Measurements from ENCODE around the gene ATP13A4.
A peak's percentile ranks its signal among the peaks of the same experiment; 100 is the strongest.

ATP13A4 gene

DNA sequence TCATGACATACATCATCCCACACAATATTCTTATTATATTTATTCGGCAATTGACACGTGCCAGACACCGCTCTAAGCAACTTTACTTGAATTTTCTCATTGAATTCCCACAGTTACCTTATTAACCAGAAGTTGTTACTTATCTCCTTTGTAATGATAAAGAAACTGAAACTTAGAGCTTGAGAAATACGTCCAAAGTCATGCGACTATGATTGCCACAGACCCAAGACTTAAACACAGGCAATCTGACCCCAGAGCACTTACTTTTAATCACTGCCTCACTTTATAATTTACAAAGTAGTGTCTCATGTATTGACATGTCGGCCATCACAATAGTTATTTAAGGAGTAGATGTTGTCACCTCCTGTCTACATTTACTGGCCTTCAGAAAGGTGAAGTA lies 64.7 kb downstream of the ATP13A4 start:
- DNase-seq = no peak

DNA sequence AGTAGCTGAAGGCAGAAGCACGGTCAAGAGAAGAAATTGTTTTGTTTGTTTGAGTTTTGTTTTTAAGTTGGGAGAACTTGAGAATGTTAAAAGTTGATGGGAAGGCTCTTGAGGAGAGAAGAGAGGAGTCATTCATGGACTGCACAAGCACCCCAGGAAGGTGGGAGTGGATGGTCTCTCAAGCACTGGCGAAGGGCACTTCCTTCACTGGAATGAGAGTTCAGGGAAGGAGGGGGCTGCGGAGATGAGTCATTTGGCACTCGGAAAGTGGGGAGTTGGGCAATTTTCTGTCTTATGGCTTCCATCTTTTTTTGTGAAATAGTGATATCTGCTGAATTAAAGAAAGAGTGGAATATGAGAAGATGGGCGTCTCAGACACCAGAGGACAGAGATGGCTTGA lies 66.0 kb downstream of the ATP13A4 start:
- no peak for DNase-seq

DNA sequence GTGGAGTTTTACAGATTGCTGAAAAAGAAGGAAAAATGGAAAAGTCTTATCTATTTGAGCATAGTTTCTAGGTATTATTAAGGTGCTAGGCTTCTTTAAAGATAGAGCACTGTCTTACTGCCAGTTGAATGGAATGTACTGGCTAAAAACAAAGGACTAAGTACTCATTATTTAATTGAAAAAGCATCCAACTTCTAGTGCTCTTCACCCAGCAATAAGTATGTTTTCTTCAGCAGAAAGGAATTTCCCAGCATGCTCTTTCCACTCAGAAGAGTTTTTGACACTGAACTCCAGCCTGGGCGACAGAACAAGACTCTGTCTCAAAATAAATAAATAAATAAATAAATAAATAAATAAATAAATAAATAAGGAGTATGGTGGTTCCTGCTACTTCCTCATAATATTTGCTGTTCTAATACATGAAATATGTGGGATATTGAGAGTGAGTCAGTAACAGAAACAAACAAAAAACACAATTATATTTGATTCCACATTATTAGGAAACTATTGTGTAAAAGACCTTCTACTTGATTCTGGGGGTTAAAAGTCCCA lies 70.6 kb downstream of the ATP13A4 start:
- DNase-seq = no peak

DNA sequence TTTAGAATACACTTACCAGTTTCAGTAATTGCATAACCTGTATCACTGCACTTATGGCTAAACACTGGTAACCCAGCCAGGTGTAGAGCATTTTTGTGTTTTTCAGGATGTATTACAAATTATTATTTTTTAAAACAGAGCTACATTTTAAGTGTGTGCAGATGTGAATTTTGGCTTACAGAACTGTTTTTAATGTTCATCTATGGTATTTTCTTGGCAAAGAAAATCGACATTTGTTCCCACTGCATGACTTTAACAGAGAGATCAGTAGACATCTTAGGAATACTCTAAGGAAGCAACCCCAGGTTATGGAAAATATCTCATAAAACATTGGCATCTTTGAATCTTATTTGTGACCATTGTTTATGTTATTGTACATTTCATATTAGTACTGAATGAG lies 73.3 kb downstream of the ATP13A4 start:
- no peak for DNase-seq

DNA sequence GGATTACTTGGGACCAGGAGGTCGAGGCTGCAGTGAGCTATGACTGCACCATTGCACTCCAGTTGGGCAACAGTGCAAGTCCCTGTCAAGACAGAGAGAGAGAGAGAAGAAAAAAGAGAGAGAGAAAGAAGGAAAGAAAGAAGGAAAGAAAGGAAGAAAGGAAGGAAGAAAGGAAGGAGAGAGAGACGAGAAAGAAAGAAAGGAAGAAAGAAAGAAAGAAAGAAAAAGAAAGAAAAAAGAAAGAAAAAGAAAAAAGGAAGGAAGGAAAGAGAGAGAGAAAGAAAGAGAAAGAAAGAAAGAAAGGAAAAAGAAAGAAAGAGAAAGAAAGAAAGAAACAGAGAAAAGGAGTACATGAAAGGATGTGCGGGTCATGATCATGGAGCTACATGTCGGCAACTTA lies 80.2 kb downstream of the ATP13A4 start:
- DNase-seq = no peak

DNA sequence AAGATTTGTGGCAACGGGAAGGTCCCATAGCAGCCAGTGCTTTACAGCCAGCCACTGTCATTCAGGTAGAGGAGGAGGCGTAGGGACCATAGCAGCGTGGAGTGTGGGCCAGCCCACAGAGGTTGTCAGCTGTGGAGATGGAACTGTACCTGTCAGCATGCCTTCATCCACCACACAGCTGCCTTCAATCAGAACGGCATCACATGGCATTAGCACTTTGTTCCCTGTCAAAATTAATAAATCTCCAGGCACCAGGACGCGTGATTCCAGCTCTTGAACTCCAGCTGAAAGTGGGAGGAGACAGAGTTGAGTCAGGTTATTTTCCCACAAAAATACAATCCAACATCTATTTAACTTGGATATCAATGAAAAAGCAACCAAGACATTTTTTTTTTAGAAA lies 84.0 kb downstream of the ATP13A4 start:
- DNase-seq = no peak

DNA sequence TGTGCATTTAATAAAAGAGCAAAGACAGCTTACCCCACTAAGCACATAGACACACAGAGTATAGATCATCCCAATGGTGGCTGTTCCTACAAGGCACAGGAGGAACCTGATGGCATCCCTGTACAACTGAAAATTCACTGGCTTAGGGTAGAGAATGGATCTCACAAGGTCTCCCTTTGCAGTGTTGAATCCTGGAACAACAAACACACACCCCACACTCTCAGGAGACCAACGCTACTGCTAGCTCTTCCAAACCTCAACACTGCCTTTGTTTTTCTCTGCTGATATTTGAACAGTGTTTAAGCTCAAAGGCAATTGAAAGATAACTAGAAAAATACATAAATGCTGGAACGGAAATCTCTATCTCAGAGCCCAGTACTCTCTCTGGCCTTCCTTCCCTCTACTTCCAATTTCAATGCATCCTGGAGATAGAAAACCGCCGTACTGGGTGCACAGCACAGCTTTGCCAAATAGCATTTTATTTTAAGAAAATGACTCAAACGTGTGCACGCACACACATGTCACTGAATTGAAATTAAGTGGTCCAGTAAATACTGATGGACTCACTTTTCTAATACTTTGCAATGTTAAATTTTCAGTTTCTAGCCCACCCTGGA lies 88.6 kb downstream of the ATP13A4 start:
- DNase-seq = no peak

DNA sequence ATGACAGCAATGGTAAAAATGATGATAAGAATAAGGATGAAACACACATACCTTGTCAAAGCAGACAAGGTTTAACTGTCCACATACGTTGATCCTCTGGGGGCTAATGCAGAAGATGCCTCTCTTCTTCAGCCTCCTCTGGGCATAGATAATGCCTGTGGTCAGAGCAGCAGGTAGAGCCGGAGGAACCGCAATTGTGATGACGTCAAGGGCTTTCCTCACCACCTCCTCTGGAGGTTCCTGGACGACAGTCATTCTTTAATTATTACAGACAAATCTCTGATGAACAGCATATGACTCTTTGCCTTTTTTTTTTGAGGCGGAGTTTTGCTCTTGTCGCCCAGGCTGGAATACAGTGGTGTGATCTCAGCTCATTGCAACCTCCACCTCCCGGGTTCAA lies 89.8 kb downstream of the ATP13A4 start:
- no peak for DNase-seq

DNA sequence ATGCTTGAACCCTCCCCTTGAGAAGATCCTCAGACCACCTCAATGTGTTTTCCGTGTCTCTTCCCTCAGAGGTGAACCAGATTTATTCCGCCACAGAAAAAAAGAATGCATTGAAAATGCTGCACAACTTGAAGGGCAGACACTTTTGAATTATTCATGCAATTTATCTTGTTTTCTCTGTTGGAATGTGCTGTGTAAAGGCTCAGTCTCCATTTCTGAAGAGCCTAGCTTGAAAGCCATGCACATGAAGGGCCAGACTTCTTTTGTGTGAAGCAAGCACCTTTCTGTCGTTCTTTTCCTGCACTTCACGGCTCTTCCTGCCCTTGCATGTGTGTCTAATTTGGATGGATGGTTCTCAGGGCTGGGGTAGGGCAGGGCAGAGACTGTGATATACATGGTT lies 97.2 kb downstream of the ATP13A4 start:
- no peak for DNase-seq

DNA sequence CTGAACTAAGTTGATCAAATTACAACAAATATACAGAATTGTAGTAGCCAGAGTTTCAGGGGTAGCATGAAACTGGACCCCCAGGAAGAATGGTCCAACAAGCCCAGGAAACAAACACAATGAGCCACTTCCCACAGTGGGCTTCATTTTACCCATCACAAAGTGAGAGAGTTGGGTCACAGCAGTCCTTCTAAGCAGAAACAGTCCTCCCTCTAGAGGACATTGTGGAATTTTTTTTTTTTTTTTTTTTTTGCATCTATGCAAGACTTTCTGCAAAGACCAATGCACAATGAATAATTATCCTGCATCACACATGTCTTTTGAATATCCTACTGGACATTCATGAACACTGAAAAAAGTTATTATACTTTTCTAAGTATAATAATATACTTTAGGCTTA lies 102.4 kb downstream of the ATP13A4 start:
- no peak for DNase-seq

DNA sequence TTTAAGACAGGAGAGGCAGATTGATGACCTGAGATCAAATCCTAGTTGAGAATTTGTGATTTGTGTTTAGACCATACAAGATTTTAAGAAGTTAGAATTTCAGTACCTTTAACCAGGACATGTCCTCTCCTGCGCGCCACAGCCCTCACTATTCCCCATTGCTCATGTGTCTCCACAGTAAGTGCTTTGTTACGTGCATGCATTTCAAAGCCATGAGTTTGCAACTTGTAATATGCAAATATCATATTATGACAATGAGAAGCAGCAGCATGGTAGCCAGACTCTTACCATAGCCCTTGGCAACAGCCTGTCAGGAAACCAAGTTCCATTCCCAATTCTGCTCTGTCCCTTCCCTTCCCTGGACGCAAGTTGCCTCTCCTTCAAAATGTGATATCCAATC lies 102.8 kb downstream of the ATP13A4 start:
- DNase-seq = no peak

DNA sequence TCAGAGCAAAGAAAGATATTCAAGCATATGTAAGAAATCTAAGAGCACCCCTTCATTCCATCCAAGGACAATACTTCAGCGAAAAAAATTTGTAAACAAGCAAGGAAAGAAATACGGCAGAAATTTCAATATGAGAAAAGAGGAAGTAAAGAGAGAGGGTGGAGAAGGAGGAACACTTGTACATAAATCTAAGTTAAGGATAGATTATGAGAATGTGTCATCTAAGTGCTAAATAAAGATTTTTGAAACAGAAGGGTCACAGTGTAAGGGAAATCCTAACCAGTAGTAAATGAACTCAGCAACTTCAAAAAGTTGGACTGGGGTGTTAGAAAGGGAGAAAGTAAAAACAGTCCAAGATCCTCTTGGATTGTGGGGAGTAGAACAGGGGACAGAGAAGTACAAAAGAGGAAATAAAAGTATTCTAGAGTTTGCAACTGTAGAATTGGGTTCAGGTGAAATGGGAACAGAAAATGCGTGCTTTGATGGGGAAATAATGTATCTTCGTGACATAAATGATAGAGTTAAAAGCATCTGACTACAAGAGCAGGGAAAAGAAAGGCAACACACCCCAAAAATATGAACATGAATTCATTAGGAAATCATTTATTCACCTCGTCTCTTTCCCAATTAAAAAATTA lies 107.6 kb downstream of the ATP13A4 start:
- no peak for DNase-seq

DNA sequence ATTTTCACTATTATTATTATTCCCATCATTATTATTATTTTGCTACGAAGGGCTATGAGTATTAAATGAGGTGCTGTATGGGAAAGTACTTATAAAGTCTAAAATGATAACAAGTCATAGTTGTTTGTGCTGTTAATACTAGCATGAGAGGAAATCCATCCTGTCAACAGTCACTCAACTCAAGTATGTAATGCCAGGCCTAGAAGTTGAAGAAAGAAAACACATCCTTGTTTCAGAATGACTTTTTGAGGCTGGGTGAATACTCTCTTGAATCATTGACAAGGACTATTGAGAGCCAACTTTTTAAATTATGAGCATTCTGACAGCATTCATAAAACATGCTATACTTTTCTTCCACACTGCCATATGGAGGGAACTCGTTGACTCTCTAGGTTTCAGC lies 115.3 kb downstream of the ATP13A4 start:
- DNase-seq = no peak

DNA sequence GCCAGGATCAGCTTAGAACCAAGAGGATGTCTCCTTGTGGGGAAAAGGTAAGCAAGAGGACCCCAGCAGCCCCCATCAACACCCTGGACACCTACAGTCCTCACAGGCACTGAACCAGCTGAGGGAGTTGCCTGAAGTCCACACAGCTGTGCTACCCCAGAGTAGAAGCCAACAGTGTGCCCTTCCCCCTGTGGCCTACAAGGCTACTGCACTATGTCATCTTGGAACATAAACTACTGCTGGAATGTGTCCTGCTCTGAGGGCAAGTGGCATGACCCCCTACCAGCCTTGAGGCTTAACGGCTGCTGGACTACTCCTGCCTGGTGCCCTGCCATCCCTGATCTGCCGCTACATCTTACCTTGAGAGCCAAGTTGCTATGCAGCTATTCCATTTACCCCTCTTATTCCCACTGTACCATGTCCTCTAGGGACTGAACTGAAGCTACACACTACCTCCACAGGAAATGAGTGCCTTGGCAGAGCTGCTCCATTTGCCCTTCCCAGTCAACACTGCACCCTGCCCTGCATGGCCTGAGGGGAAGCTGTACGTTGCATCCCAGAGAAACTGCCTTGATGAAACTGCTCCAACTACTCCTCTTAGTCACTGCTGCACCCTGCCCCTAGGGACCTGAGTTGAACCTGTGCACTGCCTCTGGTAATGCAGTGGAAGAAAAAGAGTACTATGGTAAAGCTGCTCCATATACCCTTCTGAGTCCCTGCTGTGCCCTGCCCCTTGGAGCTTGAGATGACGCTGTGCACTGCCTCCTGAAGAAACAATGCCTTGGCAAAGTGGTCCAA lies 135.9 kb downstream of the ATP13A4 start:
- no peak for DNase-seq

DNA sequence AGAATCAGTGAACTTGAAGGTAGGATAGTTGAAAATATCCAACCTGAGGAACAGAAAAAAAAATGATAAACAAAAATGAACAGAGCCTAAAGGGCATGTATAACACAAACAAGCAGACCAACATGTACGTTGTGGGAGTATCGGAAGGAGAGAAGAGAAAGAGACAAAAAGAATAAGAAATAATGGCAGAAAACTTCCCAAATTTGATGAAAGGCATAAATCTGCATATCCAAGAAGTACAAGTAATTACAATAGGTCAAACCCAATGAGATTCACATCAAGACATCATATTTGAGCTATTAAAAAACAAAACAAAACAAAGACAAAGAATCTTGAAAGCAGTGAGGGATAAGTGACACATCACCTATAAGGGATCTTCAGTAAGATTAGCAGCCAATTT lies 138.1 kb downstream of the ATP13A4 start:
- DNase-seq = no peak

DNA sequence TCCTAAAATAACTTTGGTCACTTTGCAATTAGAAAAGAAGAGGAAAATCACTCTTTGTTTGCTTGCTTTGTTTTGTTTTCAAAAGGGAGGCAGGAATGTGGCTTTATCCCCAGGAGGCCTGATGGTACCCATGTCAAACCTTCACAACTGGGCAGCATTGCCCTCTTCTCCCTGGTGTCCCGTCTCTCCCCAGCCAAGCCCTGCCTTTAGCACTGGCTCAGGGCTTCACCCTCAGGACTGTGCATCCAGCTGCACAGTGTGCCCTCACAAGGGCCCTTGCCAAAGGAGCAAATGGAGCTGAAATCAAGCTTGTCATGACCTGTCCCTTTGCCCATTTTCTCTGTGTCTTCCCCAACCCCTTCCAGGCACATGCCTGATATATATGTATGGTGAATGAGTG lies 147.0 kb downstream of the ATP13A4 start:
- DNase-seq = no peak

DNA sequence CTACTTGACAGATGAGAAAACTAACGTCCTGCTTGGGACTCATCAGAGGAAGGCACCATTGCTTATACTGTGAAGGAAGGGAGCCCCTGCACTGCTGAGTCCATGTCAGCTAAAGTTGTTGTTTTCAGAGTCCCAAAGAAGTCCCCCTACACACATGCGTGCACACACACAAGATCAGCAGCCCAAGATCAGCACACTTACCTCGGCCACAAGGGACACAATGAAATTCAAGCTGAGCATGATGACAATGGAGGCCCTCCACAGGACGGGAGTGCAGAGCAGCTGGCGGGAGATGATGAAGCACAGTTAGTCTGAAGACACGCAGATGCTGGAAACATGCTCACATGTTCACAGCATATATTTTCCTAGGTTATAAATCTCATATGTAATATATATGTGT lies 147.6 kb downstream of the ATP13A4 start:
- peak; percentile 5 for DNase-seq

DNA sequence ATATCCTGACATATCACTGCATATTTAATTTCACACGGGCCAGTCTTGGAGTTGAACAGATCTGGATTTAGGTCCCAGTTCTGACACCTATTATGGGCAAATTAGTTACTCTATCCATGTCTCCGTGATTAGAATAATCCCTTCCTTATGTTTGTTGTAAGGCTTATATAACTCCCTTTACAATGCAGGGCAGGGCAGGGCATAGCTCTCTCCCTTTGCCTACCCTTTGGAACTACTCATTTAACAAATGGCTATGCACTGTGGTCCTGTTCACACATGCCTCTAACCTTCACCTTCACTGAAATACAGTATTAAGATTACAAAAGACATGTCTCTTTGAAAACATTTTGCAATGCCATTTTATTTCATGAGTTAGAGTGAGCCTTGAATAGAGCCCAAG lies 151.4 kb downstream of the ATP13A4 start:
- no peak for DNase-seq

DNA sequence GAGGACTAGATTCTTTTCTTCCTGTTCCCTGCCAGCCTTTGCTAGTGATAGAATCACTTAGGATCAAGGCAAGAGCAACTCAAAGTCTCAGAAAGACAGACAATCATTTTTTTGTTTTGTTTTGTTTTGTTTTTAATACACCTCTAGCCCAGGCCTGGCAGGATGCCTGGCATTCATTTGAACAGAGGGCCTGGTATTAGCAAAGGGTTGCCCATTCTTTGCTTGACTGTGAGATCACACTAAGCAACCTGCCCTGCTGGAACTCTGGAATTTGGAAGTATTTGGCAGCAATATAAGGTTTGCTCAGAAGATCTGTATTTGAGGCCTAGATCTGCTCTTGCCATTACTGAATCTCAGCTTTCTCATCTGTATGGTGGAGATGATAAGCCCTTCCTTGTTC lies 154.4 kb downstream of the ATP13A4 start:
- DNase-seq = no peak

DNA sequence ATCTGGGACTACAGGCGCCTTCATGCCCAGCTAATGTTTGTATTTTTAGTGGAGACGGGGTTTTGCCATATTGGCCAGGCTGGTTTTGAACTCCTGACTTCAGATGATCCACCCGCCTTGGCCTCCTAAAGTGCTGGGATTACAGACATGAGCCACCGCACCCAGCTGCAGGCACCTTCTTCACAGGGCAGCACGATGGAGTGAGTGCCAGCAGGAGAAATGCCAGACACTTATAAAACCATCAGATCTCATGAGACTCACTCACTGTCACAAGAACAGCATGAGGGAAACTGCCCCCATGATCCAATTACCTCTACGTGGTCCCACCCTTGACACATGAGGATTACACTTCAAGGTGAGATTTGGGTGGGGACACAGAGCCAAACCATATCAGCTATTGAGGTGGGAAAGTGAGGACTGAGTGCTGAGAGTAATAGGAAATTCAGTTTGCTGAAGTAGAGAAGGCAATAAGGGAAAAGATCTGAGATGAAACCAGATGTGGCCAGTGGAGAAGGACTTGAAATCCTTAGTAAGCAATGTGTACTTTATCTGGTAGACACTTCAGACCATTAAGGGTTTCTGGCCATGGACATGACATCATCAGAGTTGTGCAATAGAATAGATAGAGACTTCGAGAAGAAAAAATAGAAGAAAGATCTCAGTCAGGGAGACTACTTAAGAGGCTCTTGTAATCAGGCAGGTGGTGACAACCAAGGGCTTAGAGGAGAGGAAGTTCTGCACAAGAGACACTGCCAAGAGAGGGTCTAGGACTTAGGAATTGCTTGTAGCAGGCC lies 158.0 kb downstream of the ATP13A4 start:
- DNase-seq = no peak

DNA sequence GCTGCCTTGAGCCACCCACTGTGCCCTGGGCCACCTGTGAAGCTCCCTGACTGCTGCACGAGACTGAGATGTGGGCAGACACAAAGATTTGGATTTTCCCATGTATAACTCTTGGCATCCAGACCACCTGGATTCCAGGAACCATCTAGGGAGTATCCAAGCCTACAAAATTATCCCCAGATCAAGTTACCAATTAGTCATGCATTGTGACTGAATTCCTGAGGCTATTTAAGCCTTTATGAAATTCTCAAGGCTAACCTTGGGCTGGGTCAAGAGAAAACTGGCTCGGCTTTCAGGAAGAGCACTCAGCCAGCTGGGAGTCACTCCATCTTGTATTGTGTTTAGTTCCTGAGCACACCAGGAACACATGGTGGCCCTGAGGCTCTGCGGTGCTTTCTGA lies 162.8 kb downstream of the ATP13A4 start:
- peak; percentile 54 for DNase-seq

DNA sequence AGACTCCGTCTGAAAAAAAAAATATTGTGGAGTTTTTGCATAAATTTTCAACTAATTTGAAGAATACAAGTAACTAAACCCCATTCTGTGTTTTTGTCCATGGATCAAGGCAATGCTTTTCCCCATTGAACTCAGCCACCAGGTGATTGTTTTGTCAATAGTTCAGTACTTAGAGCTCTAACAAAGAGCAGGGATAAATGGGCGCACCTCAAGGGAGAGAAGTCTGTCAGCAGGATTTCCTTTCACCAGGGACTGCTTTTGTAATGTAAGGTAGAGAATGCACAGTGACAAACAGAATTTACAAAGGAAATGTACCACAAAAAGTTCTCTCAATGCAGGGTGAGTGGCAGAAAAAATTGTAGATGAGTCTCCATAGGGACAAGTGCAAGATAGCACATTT lies 165.4 kb downstream of the ATP13A4 start:
- no peak for DNase-seq

DNA sequence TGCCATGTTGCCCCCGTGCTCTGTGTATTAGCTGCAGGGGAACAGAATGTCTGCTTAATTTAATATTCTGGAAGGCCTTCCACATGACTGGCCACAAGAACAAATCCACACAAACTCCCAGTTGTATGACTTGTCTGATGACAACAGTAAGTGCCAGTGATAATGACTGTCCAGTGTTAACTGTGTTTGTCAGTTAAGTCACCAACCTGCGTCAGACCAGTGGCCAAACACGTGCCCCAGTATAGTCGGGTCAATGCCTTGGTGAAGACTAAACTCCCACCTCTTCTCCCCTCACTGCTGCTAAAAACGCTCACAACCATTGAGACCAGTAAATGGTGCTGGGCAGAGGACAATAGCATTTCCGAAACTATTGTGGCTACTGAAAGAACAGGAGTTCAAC lies 166.3 kb downstream of the ATP13A4 start:
- no peak for DNase-seq
